GM23338 (cell line): ENCODE data around the gene PRR14L. TPM values are rescaled to one million over a fixed set of nuclear protein-coding genes. Genes with fewer than 3 reads are reported as not detected.

ENCODE experiments used
- ATAC-seq: fragments of 200-7000 bp; cut with Tn5 transposase; 3 replicates; pipeline ENCODE4 v1.9.1; 2020
- DNase-seq: peaks from one replicate; pipeline ENCODE4 v3.0.0-alpha.2; 2015; ENCODE audit warnings: low spot score
- H2AFZ ChIP-seq: fragments of 200-600 bp; sonication (generic); 2 replicates; pipeline ENCODE4 v1.8.0; 2016; ENCODE audit warnings: antibody characterized with exemption, mild to moderate bottlenecking, moderate library complexity
- H3F3A ChIP-seq: fragments of 200-600 bp; sonication (generic); replicated peaks from 2 replicates; pipeline ENCODE4 v1.8.0; 2017; ENCODE audit warnings: antibody characterized with exemption, mixed run types, low read depth
- H3K27ac ChIP-seq: fragments of 200-600 bp; sonication (generic); 2 replicates; pipeline ENCODE4 v1.6.1; 2016; ENCODE audit warnings: low read depth
- H3K27me3 ChIP-seq: fragments of 200-600 bp; sonication (generic); 2 replicates; pipeline ENCODE4 v1.8.0; 2016; ENCODE audit warnings: mild to moderate bottlenecking, mixed run types, moderate library complexity; ENCODE audit not compliant: insufficient read depth
- H3K36me3 ChIP-seq: fragments of 200-600 bp; sonication (generic); 2 replicates; pipeline ENCODE4 v1.8.0; 2016; ENCODE audit warnings: mild to moderate bottlenecking; ENCODE audit not compliant: insufficient read depth
- H3K4me1 ChIP-seq: fragments of 200-600 bp; sonication (generic); 2 replicates; pipeline ENCODE4 v1.8.0; 2016; ENCODE audit warnings: mild to moderate bottlenecking, moderate library complexity; ENCODE audit not compliant: insufficient read depth
- H3K4me2 ChIP-seq: fragments of 200-600 bp; sonication (generic); 2 replicates; pipeline ENCODE4 v1.7.1; 2017; ENCODE audit warnings: mixed run types
- H3K4me3 ChIP-seq: fragments of 200-600 bp; sonication (generic); 2 replicates; pipeline ENCODE4 v1.6.1; 2016; ENCODE audit warnings: mixed run types
- H3K79me2 ChIP-seq: fragments of 200-600 bp; sonication (generic); replicated peaks from 2 replicates; pipeline ENCODE4 v1.8.0; 2017; ENCODE audit warnings: mild to moderate bottlenecking; ENCODE audit not compliant: insufficient read depth
- H3K9me2 ChIP-seq: fragments of 200-600 bp; sonication (generic); 2 replicates; pipeline ENCODE4 v1.8.0; 2017; ENCODE audit not compliant: insufficient read depth
- H4K20me1 ChIP-seq: fragments of 200-600 bp; sonication (generic); replicated peaks from 2 replicates; pipeline ENCODE4 v1.8.0; 2017; ENCODE audit warnings: mild to moderate bottlenecking; ENCODE audit not compliant: insufficient read depth
- H3K27ac Mint-ChIP-seq: 2 replicates; pipeline ENCODE4 v1.8.0; 2020; ENCODE audit warnings: inconsistent platforms, mild to moderate bottlenecking, moderate library complexity, mixed read lengths
- H3K27me3 Mint-ChIP-seq: 3 replicates; pipeline ENCODE4 v1.8.0; 2022; ENCODE audit warnings: low read depth, mild to moderate bottlenecking, moderate library complexity, mixed read lengths, inconsistent platforms; ENCODE audit not compliant: insufficient read depth, poor library complexity
- H3K36me3 Mint-ChIP-seq: 3 replicates; pipeline ENCODE4 v1.8.0; 2021; ENCODE audit warnings: low read depth, mild to moderate bottlenecking, inconsistent platforms, moderate library complexity, mixed read lengths
- H3K4me1 Mint-ChIP-seq: 3 replicates; pipeline ENCODE4 v1.8.0; 2020; ENCODE audit warnings: mild to moderate bottlenecking, inconsistent platforms, mixed read lengths
- H3K4me3 Mint-ChIP-seq: 3 replicates; pipeline ENCODE4 v1.8.0; 2021; ENCODE audit warnings: moderate library complexity, mild to moderate bottlenecking, inconsistent platforms, mixed read lengths
- H3K9me3 Mint-ChIP-seq: 3 replicates; pipeline ENCODE4 v1.8.0; 2020; ENCODE audit warnings: moderate library complexity, mild to moderate bottlenecking, inconsistent platforms, mixed read lengths
- CREB1 ChIP-seq: fragments of 250-450 bp; sonication (Bioruptor Pico); IDR thresholded peaks from 2 replicates; pipeline ENCODE4 v1.5.0; 2020; ENCODE audit warnings: low read depth, mild to moderate bottlenecking, moderate library complexity
- ETS1 ChIP-seq: IDR thresholded peaks from 2 replicates; pipeline ENCODE4 v1.6.1; 2016; ENCODE audit warnings: antibody characterized with exemption
- EZH2 ChIP-seq: fragments of 200-600 bp; sonication (generic); IDR thresholded peaks from one replicate; pipeline ENCODE4 v1.8.0; 2017; ENCODE audit warnings: antibody characterized with exemption, mild to moderate bottlenecking, low read depth; ENCODE audit not compliant: unreplicated experiment
- EZH2phosphoT487 ChIP-seq: fragments of 200-600 bp; sonication (generic); IDR thresholded peaks from one replicate; pipeline ENCODE4 v1.8.1; 2018; ENCODE audit warnings: antibody characterized with exemption; ENCODE audit not compliant: unreplicated experiment
- JUNB ChIP-seq: IDR thresholded peaks from one replicate; pipeline ENCODE4 v1.6.1; 2016; ENCODE audit warnings: antibody characterized with exemption; ENCODE audit not compliant: unreplicated experiment
- NANOG ChIP-seq: IDR thresholded peaks from 2 replicates; pipeline ENCODE4 v1.6.1; 2016; ENCODE audit warnings: antibody characterized with exemption, borderline replicate concordance
- POLR2AphosphoS5 ChIP-seq: IDR thresholded peaks from 2 replicates; pipeline ENCODE4 v1.6.1; 2016; ENCODE audit warnings: antibody characterized with exemption, low read depth
- REST ChIP-seq: IDR thresholded peaks from one replicate; pipeline ENCODE4 v1.6.1; 2018; ENCODE audit warnings: antibody characterized with exemption; ENCODE audit not compliant: unreplicated experiment
- ZNF462 ChIP-seq: fragments of 250-450 bp; sonication (Bioruptor Pico); IDR thresholded peaks from 2 replicates; pipeline ENCODE4 v1.5.0; 2020; ENCODE audit warnings: mild to moderate bottlenecking, moderate library complexity
- polyA plus RNA-seq: library from polyadenylated mRNA; unstranded; fragments of >200 nt; fragmentation: Nextera tagmentation; extraction: Ambion mirVana; gene quantifications from 2 replicates; pipeline ENCODE4 v1.2.1, GENCODE V29; 2016
- total RNA-seq: library from RNA; depleted of rRNA; stranded (reverse); fragments of >200 nt; shearing (Covaris generic); gene quantifications from 2 replicates; pipeline ENCODE4 v1.2.3, GENCODE V29; 2014

The PRR14L gene
- total and polyA plus RNA-seq, 2 experiments from 2014 or later, result 46.3 to 54.0 TPM

- no peak for TF ChIP-seq ETS1
Observed at GRCh38 chr22:31790240-31790639, 40.3 kb upstream of the PRR14L start (continued).

GRCh38 chr22:31789803-31790202 lies 39.9 kb upstream of the PRR14L start:
- Mint-ChIP-seq H3K27ac (no peak overlapping the region), H3K9me3 (no peaks in the 10 kb centered on the region), H3K4me3 (no peak overlapping the region), H3K36me3 (peaks cover 4% of the 10 kb centered on the region; the same call in 2 of the 3 replicates), H3K4me1 (no peaks in the 10 kb centered on the region; the same call in 1 of the 3 replicates), H3K27me3 (peaks cover 2% of the 10 kb centered on the region)
- Histone ChIP-seq H3K36me3 (peaks cover 3% of the 10 kb centered on the region; the same call in 1 of the 2 replicates), H3K79me2 (no peaks in the 10 kb centered on the region), H4K20me1 (no peaks in the 10 kb centered on the region), H3K4me3 (no peak overlapping the region), H2AFZ (no peak overlapping the region), H3F3A (no peaks in the 10 kb centered on the region), H3K4me2 (no peak overlapping the region), H3K27ac (no peak overlapping the region), H3K4me1 (no peaks in the 10 kb centered on the region), H3K9me2 (no peaks in the 10 kb centered on the region), H3K27me3 (no peaks in the 10 kb centered on the region)
- no peak for TF ChIP-seq ETS1
- no peak for TF ChIP-seq CREB1
- no peak for TF ChIP-seq JUNB
- no peak for TF ChIP-seq ZNF462 (CRISPR knock-in tag)
- TF ChIP-seq EZH2phosphoT487, result no peak
- TF ChIP-seq NANOG, result no peak
- no peak for TF ChIP-seq EZH2
- TF ChIP-seq REST, result no peak
- no peak for TF ChIP-seq POLR2AphosphoS5
- DNase-seq (no peak), ATAC-seq (no peak)
